ENCODE data around the gene NPR1. TPM values are rescaled to one million over a fixed set of nuclear protein-coding genes. Genes with fewer than 3 reads are reported as not detected.

NPR1 gene
- total and polyA plus RNA-seq, 2 of the 13 experiments (the other 11 are each of a cell fraction or from before 2014, with no cell fraction given), result not detected

DNA sequence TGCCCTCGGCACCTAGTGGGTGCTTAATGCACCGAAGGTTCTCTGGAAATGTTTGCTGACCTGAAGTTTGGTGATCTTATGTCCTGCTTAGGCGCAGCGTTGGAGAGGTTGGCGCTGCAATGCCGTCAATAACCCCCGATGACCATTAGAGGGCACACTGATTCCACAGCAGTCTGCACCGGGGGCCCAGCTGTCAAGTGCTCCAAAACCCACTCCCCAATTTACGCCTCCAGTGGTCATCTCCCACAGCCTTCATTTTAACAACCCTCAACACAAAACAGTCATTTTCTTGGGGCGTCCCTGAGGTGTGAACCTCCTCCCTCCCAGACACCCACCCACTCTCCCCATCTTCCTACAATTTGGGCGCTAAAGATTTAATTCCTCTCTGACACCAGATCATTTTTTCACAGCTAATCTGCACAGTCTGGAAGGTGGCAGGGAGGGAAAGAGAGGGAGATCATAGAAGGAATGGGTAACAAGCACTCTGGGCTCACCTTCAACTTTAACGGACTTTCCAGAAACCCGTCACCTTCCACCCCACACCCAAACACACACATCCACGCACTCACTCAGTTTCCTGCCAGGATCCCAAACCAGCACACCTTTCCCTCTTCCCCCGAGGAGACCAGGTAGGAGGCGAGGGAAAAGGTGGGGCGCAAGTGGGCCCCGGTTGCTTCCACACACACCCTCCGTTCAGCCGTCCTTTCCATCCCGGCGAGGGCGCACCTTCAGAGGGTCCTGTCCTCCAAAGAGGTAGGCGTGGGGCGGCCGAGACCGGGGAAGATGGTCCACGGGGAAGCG is 570 bp upstream of the NPR1 start (continued):
- TF ChIP-seq STAG1 (CRISPR knock-in tag; IDR thresholded peaks at IDR 0.05) (peak; percentile 92), ELF3 (CRISPR knock-in tag; IDR thresholded peaks at IDR 0.05) (no peak), ZNF563 (CRISPR knock-in tag; IDR thresholded peaks at IDR 0.05) (no peak), MTA1 (CRISPR knock-in tag; IDR thresholded peaks at IDR 0.05; ENCODE audit: borderline replicate concordance) (no peak), ZNF20 (CRISPR knock-in tag; IDR thresholded peaks at IDR 0.05) (no peak), ZFP62 (CRISPR knock-in tag; IDR thresholded peaks at IDR 0.05) (no peak), TCF7 (IDR thresholded peaks at IDR 0.05; ENCODE audit: low read depth) (no peak), FIP1L1 (IDR thresholded peaks at IDR 0.05; ENCODE audit: borderline replicate concordance, insufficient read depth, low read depth, low read length) (no peak), GATAD2A (CRISPR knock-in tag; IDR thresholded peaks at IDR 0.05) (no peak), PCBP1 (IDR thresholded peaks at IDR 0.05; ENCODE audit: borderline replicate concordance, low read depth, low read length) (no peak), ZFP37 (CRISPR knock-in tag; IDR thresholded peaks at IDR 0.05; ENCODE audit: borderline replicate concordance) (no peak), NR2F1 (CRISPR knock-in tag; IDR thresholded peaks at IDR 0.05) (no peak), TCF12 (IDR thresholded peaks at IDR 0.05) (no peak), TCF12 (CRISPR knock-in tag; IDR thresholded peaks at IDR 0.05) (no peak), FOSL1 (CRISPR knock-in tag; IDR thresholded peaks at IDR 0.05; ENCODE audit: borderline replicate concordance) (no peak)
- TF ChIP-seq, protein P1, sequence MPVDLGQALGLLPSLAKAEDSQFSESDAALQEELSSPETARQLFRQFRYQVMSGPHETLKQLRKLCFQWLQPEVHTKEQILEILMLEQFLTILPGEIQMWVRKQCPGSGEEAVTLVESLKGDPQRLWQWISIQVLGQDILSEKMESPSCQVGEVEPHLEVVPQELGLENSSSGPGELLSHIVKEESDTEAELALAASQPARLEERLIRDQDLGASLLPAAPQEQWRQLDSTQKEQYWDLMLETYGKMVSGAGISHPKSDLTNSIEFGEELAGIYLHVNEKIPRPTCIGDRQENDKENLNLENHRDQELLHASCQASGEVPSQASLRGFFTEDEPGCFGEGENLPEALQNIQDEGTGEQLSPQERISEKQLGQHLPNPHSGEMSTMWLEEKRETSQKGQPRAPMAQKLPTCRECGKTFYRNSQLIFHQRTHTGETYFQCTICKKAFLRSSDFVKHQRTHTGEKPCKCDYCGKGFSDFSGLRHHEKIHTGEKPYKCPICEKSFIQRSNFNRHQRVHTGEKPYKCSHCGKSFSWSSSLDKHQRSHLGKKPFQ (CRISPR knock-in tag; IDR thresholded peaks at IDR 0.05; ENCODE audit: insufficient replicate concordance), result no peak
- TF ChIP-seq, protein P2, sequence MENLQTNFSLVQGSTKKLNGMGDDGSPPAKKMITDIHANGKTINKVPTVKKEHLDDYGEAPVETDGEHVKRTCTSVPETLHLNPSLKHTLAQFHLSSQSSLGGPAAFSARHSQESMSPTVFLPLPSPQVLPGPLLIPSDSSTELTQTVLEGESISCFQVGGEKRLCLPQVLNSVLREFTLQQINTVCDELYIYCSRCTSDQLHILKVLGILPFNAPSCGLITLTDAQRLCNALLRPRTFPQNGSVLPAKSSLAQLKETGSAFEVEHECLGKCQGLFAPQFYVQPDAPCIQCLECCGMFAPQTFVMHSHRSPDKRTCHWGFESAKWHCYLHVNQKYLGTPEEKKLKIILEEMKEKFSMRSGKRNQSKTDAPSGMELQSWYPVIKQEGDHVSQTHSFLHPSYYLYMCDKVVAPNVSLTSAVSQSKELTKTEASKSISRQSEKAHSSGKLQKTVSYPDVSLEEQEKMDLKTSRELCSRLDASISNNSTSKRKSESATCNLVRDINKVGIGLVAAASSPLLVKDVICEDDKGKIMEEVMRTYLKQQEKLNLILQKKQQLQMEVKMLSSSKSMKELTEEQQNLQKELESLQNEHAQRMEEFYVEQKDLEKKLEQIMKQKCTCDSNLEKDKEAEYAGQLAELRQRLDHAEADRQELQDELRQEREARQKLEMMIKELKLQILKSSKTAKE (CRISPR knock-in tag; IDR thresholded peaks at IDR 0.05; ENCODE audit: borderline replicate concordance), result no peak
- TF ChIP-seq, protein P3, sequence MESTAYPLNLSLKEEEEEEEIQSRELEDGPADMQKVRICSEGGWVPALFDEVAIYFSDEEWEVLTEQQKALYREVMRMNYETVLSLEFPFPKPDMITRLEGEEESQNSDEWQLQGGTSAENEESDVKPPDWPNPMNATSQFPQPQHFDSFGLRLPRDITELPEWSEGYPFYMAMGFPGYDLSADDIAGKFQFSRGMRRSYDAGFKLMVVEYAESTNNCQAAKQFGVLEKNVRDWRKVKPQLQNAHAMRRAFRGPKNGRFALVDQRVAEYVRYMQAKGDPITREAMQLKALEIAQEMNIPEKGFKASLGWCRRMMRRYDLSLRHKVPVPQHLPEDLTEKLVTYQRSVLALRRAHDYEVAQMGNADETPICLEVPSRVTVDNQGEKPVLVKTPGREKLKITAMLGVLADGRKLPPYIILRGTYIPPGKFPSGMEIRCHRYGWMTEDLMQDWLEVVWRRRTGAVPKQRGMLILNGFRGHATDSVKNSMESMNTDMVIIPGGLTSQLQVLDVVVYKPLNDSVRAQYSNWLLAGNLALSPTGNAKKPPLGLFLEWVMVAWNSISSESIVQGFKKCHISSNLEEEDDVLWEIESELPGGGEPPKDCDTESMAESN (CRISPR knock-in tag; conservative IDR thresholded peaks at IDR 0.05), result no peak
- TF ChIP-seq, protein P4, sequence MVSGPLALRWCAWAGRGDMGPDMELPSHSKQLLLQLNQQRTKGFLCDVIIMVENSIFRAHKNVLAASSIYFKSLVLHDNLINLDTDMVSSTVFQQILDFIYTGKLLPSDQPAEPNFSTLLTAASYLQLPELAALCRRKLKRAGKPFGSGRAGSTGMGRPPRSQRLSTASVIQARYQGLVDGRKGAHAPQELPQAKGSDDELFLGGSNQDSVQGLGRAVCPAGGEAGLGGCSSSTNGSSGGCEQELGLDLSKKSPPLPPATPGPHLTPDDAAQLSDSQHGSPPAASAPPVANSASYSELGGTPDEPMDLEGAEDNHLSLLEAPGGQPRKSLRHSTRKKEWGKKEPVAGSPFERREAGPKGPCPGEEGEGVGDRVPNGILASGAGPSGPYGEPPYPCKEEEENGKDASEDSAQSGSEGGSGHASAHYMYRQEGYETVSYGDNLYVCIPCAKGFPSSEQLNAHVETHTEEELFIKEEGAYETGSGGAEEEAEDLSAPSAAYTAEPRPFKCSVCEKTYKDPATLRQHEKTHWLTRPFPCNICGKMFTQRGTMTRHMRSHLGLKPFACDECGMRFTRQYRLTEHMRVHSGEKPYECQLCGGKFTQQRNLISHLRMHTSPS (CRISPR knock-in tag; IDR thresholded peaks at IDR 0.05; ENCODE audit: low read depth), result no peak

Measured in HepG2 (cell line).